ENCODE measurements around the gene ATP1A3.
"Not testable (repeated sequence)": the region's sequence is repeated elsewhere in the genome, so short reads cannot be mapped to it uniquely, and the experiment has no call there.

Gene ATP1A3

DNA sequence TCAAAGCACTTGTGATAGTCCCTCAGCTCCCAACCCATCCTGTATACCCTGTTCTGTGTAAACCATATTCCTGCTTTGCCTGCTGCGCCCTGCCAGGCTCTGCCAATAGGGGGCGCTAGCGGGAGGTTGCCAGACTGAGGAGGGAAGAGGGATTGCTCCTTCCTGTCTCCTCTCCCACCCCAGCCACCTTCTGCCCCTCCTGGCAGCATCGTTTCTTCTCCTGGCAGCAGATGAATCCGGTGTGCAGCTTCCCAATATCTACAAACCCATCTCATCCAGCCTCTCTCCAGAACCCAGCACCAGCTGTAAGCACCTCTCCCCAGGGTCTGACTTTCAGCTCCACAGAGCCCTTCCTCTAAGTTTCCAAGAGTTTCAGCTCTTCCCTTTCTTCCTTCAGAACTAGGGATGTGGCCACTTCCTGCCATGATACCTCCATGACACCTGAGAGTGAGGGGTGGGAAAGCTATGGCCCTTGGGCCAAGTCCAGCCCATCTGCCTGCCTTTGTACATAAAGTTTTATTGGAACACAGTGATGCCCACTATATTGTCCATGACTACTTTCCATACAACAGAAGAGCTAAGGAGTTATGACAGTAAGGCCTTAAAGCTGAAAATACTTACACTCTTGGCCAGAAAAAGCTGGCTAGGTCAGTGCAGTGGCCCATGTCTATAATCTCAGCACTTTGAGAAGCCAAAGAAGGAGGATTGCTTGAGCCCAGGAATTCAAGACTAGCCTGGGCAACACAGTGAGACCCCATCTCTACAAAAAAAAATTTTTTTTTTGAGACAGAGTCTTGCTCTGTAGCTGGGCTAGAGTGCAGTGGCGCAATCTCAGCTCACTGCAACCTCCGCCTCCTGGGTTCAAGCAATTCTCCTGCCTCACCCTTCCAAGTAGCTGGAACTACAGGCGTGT lies 34.5 kb upstream of the ATP1A3 start:
- H3K4me3 ChIP-seq (ENCODE audit: low read length) = peak overlapping the region; percentile 52
- H3K9ac ChIP-seq (ENCODE audit: low read length) = no peak overlapping the region
- peak overlapping the region; percentile 13 for H3K27ac ChIP-seq (ENCODE audit: low read length)
- no peaks in the 10 kb centered on the region for H3K27me3 ChIP-seq (ENCODE audit: control insufficient read depth, insufficient read depth, low read length)
- no peaks in the 10 kb centered on the region for H3K9me3 ChIP-seq (ENCODE audit: control insufficient read depth, low read depth, low read length)
- H3K36me3 ChIP-seq (ENCODE audit: control insufficient read depth, low read depth, low read length) = peaks cover 14% of the 10 kb centered on the region
- H3K4me1 ChIP-seq (ENCODE audit: control insufficient read depth, low read depth, low read length) = peaks cover 20% of the 10 kb centered on the region

- Histone ChIP-seq H3K27me3 (ENCODE audit: control insufficient read depth, insufficient read depth, low read length) (no peaks in the 10 kb centered on the region), H3K4me3 (ENCODE audit: low read length) (no peak overlapping the region), H3K4me1 (ENCODE audit: control insufficient read depth, low read depth, low read length) (no peaks in the 10 kb centered on the region), H3K9ac (ENCODE audit: low read length) (no peak overlapping the region), H3K36me3 (ENCODE audit: control insufficient read depth, low read depth, low read length) (peaks cover 3% of the 10 kb centered on the region), H3K9me3 (ENCODE audit: control insufficient read depth, low read depth, low read length) (no peaks in the 10 kb centered on the region), H3K27ac (ENCODE audit: low read length) (no peak overlapping the region)
Observed at GRCh38 chr19:42024622-42025111, 30.6 kb upstream of the ATP1A3 start.

GRCh38 chr19:42023943-42024260 lies 29.9 kb upstream of the ATP1A3 start:
- Histone ChIP-seq H3K4me1 (ENCODE audit: control insufficient read depth, low read depth, low read length) (no peaks in the 10 kb centered on the region), H3K4me3 (ENCODE audit: low read length) (no peak overlapping the region), H3K36me3 (ENCODE audit: control insufficient read depth, low read depth, low read length) (peaks cover 3% of the 10 kb centered on the region), H3K27me3 (ENCODE audit: control insufficient read depth, insufficient read depth, low read length) (no peaks in the 10 kb centered on the region), H3K9ac (ENCODE audit: low read length) (no peak overlapping the region), H3K9me3 (ENCODE audit: control insufficient read depth, low read depth, low read length) (no peaks in the 10 kb centered on the region), H3K27ac (ENCODE audit: low read length) (no peak overlapping the region)

GRCh38 chr19:42023121-42023942 lies 29.3 kb upstream of the ATP1A3 start:
- Histone ChIP-seq H3K4me1 (ENCODE audit: control insufficient read depth, low read depth, low read length) (no peaks in the 10 kb centered on the region), H3K27ac (ENCODE audit: low read length) (no peak overlapping the region), H3K4me3 (ENCODE audit: low read length) (no peak overlapping the region), H3K9me3 (ENCODE audit: control insufficient read depth, low read depth, low read length) (no peaks in the 10 kb centered on the region), H3K27me3 (ENCODE audit: control insufficient read depth, insufficient read depth, low read length) (no peaks in the 10 kb centered on the region), H3K36me3 (ENCODE audit: control insufficient read depth, low read depth, low read length) (peaks cover 3% of the 10 kb centered on the region), H3K9ac (ENCODE audit: low read length) (no peak overlapping the region)

DNA sequence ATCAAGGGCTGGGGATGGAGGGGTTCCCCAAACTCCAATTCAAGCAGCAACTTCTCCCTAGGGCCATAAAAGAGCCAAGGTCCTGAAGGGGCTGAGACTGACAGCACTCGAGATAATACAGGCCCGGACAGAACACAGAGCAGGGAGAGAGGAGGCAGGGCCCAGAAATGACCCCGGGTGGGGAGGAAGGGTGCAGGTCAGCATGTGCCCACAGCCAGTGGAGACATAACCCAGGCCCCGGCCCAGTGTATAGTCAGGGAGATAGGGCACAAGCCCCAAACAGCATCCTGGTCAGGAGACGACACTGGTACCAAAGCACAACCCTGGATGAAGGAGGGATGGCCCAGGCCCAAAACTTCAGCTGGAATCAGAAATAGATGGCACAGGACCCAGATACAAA lies 28.6 kb upstream of the ATP1A3 start:
- Histone ChIP-seq H3K9me3 (ENCODE audit: control insufficient read depth, low read depth, low read length) (no peaks in the 10 kb centered on the region), H3K27me3 (ENCODE audit: control insufficient read depth, insufficient read depth, low read length) (no peaks in the 10 kb centered on the region), H3K4me1 (ENCODE audit: control insufficient read depth, low read depth, low read length) (no peaks in the 10 kb centered on the region), H3K4me3 (ENCODE audit: low read length) (no peak overlapping the region), H3K36me3 (ENCODE audit: control insufficient read depth, low read depth, low read length) (peaks cover 3% of the 10 kb centered on the region), H3K27ac (ENCODE audit: low read length) (no peak overlapping the region), H3K9ac (ENCODE audit: low read length) (no peak overlapping the region)

DNA sequence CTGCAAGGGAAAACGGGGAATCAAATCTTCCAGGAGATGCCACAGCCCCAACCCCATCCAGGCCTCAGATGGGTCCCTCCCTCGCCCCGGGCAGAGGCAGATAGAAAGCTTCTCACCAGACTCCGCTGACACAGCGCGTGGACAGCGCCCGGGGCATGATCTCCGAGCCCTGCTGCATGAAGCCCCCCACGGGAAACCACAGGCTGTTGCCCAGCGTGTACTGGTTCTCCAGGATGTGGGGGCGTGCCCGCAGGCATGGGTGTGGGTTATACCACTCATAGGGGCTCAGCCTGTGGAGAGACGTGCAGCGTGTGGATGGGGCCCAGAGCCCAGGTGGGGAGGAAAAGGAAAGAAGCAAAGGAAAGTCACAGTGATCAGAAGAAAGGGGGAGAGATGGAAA lies 27.2 kb upstream of the ATP1A3 start:
- peaks cover 7% of the 10 kb centered on the region for H3K36me3 ChIP-seq (ENCODE audit: control insufficient read depth, low read depth, low read length)
- H3K27me3 ChIP-seq (ENCODE audit: control insufficient read depth, insufficient read depth, low read length) = no peaks in the 10 kb centered on the region
- H3K4me3 ChIP-seq (ENCODE audit: low read length) = no peak overlapping the region
- no peaks in the 10 kb centered on the region for H3K9me3 ChIP-seq (ENCODE audit: control insufficient read depth, low read depth, low read length)
- no peak overlapping the region for H3K27ac ChIP-seq (ENCODE audit: low read length)
- no peaks in the 10 kb centered on the region for H3K4me1 ChIP-seq (ENCODE audit: control insufficient read depth, low read depth, low read length)
- no peak overlapping the region for H3K9ac ChIP-seq (ENCODE audit: low read length)

GRCh38 chr19:42018503-42019193 lies 24.6 kb upstream of the ATP1A3 start:
- H3K4me3 ChIP-seq (ENCODE audit: low read length) = no peak overlapping the region
- no peak overlapping the region for H3K27ac ChIP-seq (ENCODE audit: low read length)
- H3K4me1 ChIP-seq (ENCODE audit: control insufficient read depth, low read depth, low read length) = no peaks in the 10 kb centered on the region
- no peaks in the 10 kb centered on the region for H3K27me3 ChIP-seq (ENCODE audit: control insufficient read depth, insufficient read depth, low read length)
- no peak overlapping the region for H3K9ac ChIP-seq (ENCODE audit: low read length)
- no peaks in the 10 kb centered on the region for H3K9me3 ChIP-seq (ENCODE audit: control insufficient read depth, low read depth, low read length)
- H3K36me3 ChIP-seq (ENCODE audit: control insufficient read depth, low read depth, low read length) = peaks cover 7% of the 10 kb centered on the region

DNA sequence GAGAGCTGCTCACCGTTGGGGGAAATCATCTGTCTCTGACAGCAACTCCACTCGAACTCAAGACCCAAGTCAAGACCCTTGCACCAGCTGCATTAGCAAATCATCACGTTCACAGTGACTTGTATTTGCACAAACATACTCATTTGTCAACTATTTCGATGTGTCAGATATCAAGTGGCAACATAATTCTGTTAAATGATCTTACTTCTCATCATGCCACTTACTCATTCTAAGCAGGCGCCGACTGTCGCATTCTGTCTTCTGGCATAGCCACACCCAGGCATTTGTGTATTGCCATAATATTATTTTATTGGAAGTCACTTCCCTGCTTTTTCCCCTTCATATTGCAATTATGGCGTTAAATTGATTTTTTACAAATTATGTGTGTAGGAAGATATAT lies 23.0 kb upstream of the ATP1A3 start:
- H3K36me3 ChIP-seq (ENCODE audit: control insufficient read depth, low read depth, low read length) = peaks cover 7% of the 10 kb centered on the region

DNA sequence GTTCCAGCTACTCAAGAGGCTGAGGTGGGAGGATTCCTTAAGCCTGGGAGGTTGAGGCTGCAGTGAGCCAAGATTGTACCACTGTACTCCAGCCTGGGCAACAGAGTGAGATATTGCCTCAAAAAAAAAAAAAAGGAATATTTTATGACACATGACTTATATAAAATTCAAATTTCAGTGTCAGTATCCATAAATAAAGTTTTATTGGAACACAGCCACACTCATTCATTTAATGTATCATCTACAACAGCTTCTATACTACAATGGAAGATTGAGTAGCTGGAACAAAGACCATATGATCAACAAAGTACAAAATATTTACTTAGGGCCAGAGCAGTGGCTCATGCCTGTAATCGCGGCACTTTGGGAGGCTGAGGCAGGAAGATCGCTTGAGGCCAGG lies 18.7 kb upstream of the ATP1A3 start:
- not testable (repeated sequence) for H3K4me1 ChIP-seq (ENCODE audit: control insufficient read depth, low read depth, low read length); H3K36me3 ChIP-seq (ENCODE audit: control insufficient read depth, low read depth, low read length); H3K27me3 ChIP-seq (ENCODE audit: control insufficient read depth, insufficient read depth, low read length); H3K9me3 ChIP-seq (ENCODE audit: control insufficient read depth, low read depth, low read length); H3K27ac ChIP-seq (ENCODE audit: low read length); H3K9ac ChIP-seq (ENCODE audit: low read length); H3K4me3 ChIP-seq (ENCODE audit: low read length)

More for the DNA sequence above, 23.0 kb upstream of the ATP1A3 start:
- Histone ChIP-seq H3K9me3 (ENCODE audit: control insufficient read depth, low read depth, low read length) (no peaks in the 10 kb centered on the region), H3K4me1 (ENCODE audit: control insufficient read depth, low read depth, low read length) (no peaks in the 10 kb centered on the region), H3K27me3 (ENCODE audit: control insufficient read depth, insufficient read depth, low read length) (no peaks in the 10 kb centered on the region), H3K9ac (ENCODE audit: low read length) (no peak overlapping the region), H3K4me3 (ENCODE audit: low read length) (no peak overlapping the region), H3K27ac (ENCODE audit: low read length) (no peak overlapping the region)

- Histone ChIP-seq H3K36me3 (ENCODE audit: control insufficient read depth, low read depth, low read length) (peaks cover 8% of the 10 kb centered on the region), H3K4me1 (ENCODE audit: control insufficient read depth, low read depth, low read length) (no peaks in the 10 kb centered on the region), H3K4me3 (ENCODE audit: low read length) (no peak overlapping the region), H3K27ac (ENCODE audit: low read length) (no peak overlapping the region), H3K9me3 (ENCODE audit: control insufficient read depth, low read depth, low read length) (no peaks in the 10 kb centered on the region), H3K27me3 (ENCODE audit: control insufficient read depth, insufficient read depth, low read length) (no peaks in the 10 kb centered on the region), H3K9ac (ENCODE audit: low read length) (no peak overlapping the region)
Observed at GRCh38 chr19:42010245-42011126, 16.5 kb upstream of the ATP1A3 start.

Data from iPS-18a (cell line).